ENCODE measurements around the gene OPTC.

OPTC gene

DNA sequence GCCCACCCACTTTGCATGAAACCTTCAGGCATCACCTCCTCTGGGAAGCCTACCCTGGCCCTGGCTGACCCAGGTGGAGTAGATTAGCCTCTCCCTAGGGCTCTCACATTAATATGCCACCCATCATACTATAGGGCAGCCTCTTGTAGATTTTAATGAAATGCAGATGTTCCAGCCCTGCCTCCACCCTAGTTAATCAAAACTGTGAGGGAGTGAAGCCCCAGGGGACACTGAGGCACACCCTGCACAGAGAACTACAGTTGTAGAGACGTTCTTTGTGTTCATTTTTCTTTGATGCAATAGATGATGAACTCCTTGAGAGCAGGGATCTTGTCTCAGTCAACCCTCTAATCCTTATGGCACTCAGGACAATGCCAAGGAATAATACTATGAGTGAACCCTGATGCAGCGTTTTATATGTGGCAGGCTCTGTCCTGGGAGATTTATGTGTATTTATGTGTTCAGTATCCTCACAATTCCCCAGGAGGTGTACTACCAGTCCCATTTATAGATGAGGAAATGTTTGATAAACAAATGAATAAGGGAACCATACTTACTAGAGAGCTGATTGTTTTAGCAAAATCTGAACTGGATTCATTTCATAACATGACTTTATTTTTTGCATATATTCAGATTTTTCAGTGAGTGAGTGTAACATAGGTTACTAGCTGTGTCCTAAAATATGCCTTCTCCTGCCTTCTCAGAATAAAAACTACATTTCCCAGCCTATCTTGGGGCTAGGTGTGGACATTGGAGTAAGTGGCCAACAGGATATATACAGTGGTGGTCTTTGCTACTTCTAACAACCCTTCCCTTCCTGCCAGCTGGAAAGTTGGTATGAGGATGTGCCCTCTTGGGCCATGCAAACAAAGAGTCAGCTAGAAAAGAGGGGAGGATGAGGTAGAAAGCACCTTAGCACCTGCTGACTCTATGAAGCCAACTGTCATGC, 41.8 kb upstream of the OPTC start:
- no peak for DNase-seq (ENCODE audit: low read depth)
- TF ChIP-seq, protein P1, sequence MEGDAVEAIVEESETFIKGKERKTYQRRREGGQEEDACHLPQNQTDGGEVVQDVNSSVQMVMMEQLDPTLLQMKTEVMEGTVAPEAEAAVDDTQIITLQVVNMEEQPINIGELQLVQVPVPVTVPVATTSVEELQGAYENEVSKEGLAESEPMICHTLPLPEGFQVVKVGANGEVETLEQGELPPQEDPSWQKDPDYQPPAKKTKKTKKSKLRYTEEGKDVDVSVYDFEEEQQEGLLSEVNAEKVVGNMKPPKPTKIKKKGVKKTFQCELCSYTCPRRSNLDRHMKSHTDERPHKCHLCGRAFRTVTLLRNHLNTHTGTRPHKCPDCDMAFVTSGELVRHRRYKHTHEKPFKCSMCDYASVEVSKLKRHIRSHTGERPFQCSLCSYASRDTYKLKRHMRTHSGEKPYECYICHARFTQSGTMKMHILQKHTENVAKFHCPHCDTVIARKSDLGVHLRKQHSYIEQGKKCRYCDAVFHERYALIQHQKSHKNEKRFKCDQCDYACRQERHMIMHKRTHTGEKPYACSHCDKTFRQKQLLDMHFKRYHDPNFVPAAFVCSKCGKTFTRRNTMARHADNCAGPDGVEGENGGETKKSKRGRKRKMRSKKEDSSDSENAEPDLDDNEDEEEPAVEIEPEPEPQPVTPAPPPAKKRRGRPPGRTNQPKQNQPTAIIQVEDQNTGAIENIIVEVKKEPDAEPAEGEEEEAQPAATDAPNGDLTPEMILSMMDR (conservative IDR thresholded peaks at IDR 0.05; ENCODE audit: low read depth, low read length) = no peak
- no peak overlapping the region for H3K4me3 ChIP-seq (ENCODE audit: low read depth, low read length)

DNA sequence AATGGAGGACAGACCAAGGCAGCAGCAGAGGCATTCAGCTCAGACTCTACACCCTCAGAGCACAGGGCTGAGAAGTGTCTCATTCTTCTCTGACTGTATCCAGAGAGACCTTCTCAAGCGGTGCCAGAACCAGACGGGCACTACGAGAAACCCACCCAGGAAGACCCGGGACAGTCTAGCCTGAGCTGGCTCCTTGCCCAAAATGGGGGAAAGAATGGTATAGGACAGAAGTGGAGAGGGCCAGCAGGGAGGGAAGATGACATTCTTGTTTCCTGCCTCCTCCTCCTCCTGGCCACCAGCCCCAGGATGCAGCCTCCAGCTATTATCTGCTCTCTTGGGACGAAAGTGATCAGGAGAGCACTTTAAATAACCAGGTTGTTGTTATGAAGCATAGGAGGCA, 40.9 kb upstream of the OPTC start:
- TF ChIP-seq, protein P1 (conservative IDR thresholded peaks at IDR 0.05; ENCODE audit: low read depth, low read length) = no peak
- H3K4me3 ChIP-seq (ENCODE audit: low read depth, low read length) = no peak overlapping the region
- DNase-seq (ENCODE audit: low read depth) = no peak

DNA sequence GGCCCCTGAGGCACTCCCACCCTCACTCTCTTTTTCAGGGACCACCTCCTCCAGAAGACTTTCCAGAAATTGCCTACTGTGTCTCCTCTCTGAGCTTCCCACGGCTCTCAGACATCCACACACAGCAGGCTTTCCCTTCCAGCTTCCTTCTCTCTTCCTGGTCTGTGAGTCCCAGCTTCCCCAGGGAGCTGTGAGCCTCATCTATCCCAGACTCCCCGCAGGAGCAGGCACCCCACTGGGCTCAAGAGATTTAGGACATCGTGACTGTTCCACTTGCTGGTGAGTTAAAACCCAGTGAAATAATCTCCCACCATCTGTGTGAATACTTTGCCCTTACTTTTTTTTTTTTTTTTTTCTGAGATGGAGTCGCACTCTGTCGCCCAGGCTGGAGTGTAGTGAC, 40.3 kb upstream of the OPTC start:
- TF ChIP-seq, protein P1 (conservative IDR thresholded peaks at IDR 0.05; ENCODE audit: low read depth, low read length) = no peak
- DNase-seq (ENCODE audit: low read depth) = no peak
- H3K4me3 ChIP-seq (ENCODE audit: low read depth, low read length) = no peak overlapping the region

DNA sequence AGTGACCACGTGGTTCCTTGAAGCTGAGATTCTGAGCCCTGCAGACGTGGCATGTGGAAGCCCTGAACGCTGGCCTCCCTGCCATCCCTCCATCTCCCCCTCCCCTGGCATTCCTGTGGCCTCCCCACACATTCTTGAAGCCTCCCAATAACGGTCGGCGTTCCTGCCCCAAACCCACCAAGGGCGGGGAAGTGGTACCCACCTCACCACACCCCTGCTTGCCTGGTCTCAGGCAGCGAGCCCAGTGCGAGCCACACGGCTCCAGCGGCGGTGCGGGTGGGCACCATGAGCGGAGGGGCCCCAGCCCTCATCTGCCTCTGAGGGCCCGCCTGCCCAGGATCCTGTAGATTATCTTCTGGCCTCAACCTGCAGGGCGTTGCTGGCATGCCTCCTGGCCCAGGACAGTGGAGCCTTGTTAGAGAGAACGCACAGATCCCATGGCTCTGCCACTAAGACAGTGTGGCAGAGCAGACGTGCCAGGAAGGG, 38.9 kb upstream of the OPTC start:
- no peak for DNase-seq (ENCODE audit: low read depth)
- TF ChIP-seq, protein P1 (conservative IDR thresholded peaks at IDR 0.05; ENCODE audit: low read depth, low read length) = no peak
- H3K4me3 ChIP-seq (ENCODE audit: low read depth, low read length) = no peak overlapping the region

DNA sequence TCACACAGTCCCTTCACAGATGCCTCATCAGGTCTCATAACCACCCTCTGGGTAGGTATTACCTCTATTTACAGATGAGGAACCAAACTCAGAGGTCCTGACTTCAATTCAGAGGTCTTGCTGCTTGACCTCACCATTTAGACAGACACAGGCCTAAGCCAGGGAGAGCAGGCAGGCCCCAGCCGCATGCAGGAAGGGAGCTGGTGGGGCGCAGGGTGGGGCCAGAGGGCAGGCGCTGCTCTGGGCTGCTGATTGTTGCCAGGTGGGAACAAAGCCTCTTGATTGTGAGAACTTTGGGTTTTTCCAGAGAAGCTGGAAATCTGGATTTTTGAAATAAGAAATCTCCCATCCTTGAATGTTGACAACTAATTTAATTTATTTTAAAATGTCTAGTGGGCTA, 38.2 kb upstream of the OPTC start:
- TF ChIP-seq, protein P1 (conservative IDR thresholded peaks at IDR 0.05; ENCODE audit: low read depth, low read length) = no peak
- no peak for DNase-seq (ENCODE audit: low read depth)
- no peak overlapping the region for H3K4me3 ChIP-seq (ENCODE audit: low read depth, low read length)

DNA sequence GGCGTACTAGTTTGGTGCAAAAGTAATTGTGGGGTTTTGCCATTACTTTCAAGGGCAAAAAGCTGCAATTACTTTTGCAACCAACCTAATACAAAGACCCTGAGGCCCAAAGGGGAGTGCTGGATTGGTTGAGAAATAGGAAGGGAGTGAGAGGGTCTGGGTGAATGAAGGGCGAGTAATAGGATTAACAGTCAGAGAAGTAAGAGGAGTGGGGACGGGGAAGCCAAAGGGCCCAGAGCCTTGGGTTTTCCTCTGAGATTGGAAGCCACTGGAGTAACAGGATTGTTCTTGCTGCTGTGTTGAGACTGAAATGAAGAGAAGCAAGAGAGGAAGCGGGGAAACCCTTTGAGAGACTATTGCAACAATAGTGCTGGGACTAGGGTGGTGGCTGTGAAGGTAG, 37.4 kb upstream of the OPTC start:
- no peak for DNase-seq (ENCODE audit: low read depth)
- H3K4me3 ChIP-seq (ENCODE audit: low read depth, low read length) = no peak overlapping the region
- TF ChIP-seq, protein P1 (conservative IDR thresholded peaks at IDR 0.05; ENCODE audit: low read depth, low read length) = no peak

DNA sequence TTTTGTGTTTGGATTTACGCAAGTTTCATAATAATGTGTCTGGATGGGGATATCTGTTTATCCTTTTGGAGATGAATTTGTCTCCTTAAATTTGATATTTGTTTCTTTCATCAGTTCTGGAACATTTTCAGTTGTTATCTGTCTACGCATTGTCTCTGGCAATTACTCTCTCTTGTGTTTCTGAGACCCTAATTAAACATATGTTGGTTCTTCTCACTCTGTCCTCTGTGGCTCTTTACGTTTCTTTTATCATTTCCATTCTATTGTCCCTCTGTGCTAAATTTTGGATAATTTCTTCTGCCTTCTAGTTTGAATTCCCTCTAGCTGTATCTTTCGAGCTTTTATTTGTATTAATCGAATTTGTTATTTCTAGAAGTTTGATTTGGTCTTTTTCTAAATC, 35.9 kb upstream of the OPTC start:
- TF ChIP-seq, protein P1 (conservative IDR thresholded peaks at IDR 0.05; ENCODE audit: low read depth, low read length) = no peak
- no peak overlapping the region for H3K4me3 ChIP-seq (ENCODE audit: low read depth, low read length)
- no peak for DNase-seq (ENCODE audit: low read depth)

All from choroid plexus epithelial cell (primary cell).